ENCODE results near the gene MAPK8.

The MAPK8 gene

DNA sequence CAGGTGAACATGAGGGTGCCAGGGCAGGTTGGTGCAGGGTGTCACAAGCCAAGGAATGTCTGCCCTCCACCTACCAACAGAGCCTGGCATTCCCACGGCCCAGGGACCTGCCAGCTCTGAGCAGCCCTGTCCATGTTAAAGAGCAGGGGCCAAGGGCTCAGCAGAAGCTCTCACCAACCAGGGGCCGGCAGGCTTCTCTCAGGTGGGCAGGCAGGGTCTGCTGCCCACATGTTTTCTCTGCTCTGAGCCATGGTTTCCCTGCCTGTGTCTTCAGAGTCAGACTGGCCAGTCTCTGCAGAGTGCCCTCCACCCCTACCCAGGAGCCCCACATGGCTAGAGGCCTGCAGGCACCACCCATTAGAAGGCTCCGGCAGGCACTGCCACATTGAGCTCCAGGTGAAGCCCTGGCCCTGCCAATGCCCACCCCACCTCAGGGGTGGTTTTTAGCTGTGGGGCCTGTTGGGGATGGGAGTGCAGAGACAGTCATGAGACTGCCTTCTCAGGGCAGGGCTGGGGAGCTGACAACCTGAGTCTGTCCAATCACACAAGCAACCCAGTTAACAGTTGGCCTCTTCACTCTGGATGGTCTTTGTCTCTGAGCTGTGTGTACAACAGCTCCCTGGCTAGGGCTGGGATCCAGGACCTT is 162.5 kb downstream of the MAPK8 start:
- Histone ChIP-seq H3K36me3 (ENCODE audit: insufficient read depth, low read length) (no peaks in the 10 kb centered on the region), H3K27me3 (ENCODE audit: insufficient read depth, low read length) (no peaks in the 10 kb centered on the region), H3K4me3 (ENCODE audit: low read depth, low read length) (no peak overlapping the region), H2AFZ (ENCODE audit: low read length, unreplicated experiment) (no peak overlapping the region), H3K79me2 (ENCODE audit: control insufficient read depth, insufficient read depth, low read length, unreplicated experiment) (peaks cover 11% of the 10 kb centered on the region), H3K4me1 (ENCODE audit: control insufficient read depth, insufficient read depth, low read length, unreplicated experiment) (no peaks in the 10 kb centered on the region), H3K27ac (ENCODE audit: low read depth, low read length) (no peak overlapping the region)

- Histone ChIP-seq H3K4me3 (ENCODE audit: low read depth, low read length) (no peak overlapping the region), H3K27me3 (ENCODE audit: insufficient read depth, low read length) (no peaks in the 10 kb centered on the region), H3K79me2 (ENCODE audit: control insufficient read depth, insufficient read depth, low read length, unreplicated experiment) (peaks cover 11% of the 10 kb centered on the region), H2AFZ (ENCODE audit: low read length, unreplicated experiment) (no peak overlapping the region), H3K27ac (ENCODE audit: low read depth, low read length) (no peak overlapping the region), H3K4me1 (ENCODE audit: control insufficient read depth, insufficient read depth, low read length, unreplicated experiment) (no peaks in the 10 kb centered on the region), H3K36me3 (ENCODE audit: insufficient read depth, low read length) (no peaks in the 10 kb centered on the region)
These were observed 163.1 kb downstream of the MAPK8 start for GRCh38 chr10:48469516-48470020.

- Histone ChIP-seq H3K27ac (ENCODE audit: low read depth, low read length) (no peak overlapping the region), H3K4me3 (ENCODE audit: low read depth, low read length) (no peak overlapping the region), H3K4me1 (ENCODE audit: control insufficient read depth, insufficient read depth, low read length, unreplicated experiment) (no peaks in the 10 kb centered on the region), H3K27me3 (ENCODE audit: insufficient read depth, low read length) (no peaks in the 10 kb centered on the region), H3K79me2 (ENCODE audit: control insufficient read depth, insufficient read depth, low read length, unreplicated experiment) (peaks cover 15% of the 10 kb centered on the region), H2AFZ (ENCODE audit: low read length, unreplicated experiment) (no peak overlapping the region), H3K36me3 (ENCODE audit: insufficient read depth, low read length) (no peaks in the 10 kb centered on the region)
These were observed 163.8 kb downstream of the MAPK8 start for GRCh38 chr10:48470115-48470892.

GRCh38 chr10:48470893-48471805 is 164.7 kb downstream of the MAPK8 start:
- no peaks in the 10 kb centered on the region for H3K36me3 ChIP-seq (ENCODE audit: insufficient read depth, low read length)
- no peaks in the 10 kb centered on the region for H3K4me1 ChIP-seq (ENCODE audit: control insufficient read depth, insufficient read depth, low read length, unreplicated experiment)
- no peak overlapping the region for H3K27ac ChIP-seq (ENCODE audit: low read depth, low read length)
- H2AFZ ChIP-seq (ENCODE audit: low read length, unreplicated experiment), result no peak overlapping the region
- no peaks in the 10 kb centered on the region for H3K27me3 ChIP-seq (ENCODE audit: insufficient read depth, low read length)
- peaks cover 20% of the 10 kb centered on the region for H3K79me2 ChIP-seq (ENCODE audit: control insufficient read depth, insufficient read depth, low read length, unreplicated experiment)
- H3K4me3 ChIP-seq (ENCODE audit: low read depth, low read length), result no peak overlapping the region

DNA sequence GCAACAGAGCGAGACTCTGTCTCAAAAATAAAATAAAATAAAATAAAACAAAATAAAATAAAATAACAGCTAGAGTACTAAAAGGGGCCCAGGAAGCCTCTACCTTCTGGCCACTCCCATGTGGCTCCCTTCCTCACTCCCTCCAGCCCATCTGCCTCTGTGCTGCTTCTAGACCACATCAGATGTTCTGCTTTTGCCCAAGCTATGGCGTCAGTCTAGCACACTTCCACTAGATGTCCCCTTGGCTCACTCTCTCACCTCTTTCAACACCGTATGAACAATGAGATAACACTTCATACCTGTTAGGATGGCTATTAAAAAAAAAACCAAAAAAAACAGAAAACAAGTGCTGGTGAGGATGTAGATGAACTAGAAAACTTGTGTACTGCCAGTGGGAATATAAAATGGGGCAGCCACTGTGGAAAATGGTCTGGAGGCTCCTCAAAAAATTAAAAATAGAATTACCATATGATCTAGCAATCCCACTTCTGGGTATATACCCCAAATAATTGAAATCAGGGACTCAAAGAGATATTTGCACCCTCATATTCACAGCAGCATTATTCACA is 166.1 kb downstream of the MAPK8 start:
- no peaks in the 10 kb centered on the region for H3K36me3 ChIP-seq (ENCODE audit: insufficient read depth, low read length)
- H2AFZ ChIP-seq (ENCODE audit: low read length, unreplicated experiment), result no peak overlapping the region
- no peaks in the 10 kb centered on the region for H3K4me1 ChIP-seq (ENCODE audit: control insufficient read depth, insufficient read depth, low read length, unreplicated experiment)
- H3K27me3 ChIP-seq (ENCODE audit: insufficient read depth, low read length), result no peaks in the 10 kb centered on the region
- H3K27ac ChIP-seq (ENCODE audit: low read depth, low read length), result no peak overlapping the region
- no peak overlapping the region for H3K4me3 ChIP-seq (ENCODE audit: low read depth, low read length)
- peaks cover 20% of the 10 kb centered on the region for H3K79me2 ChIP-seq (ENCODE audit: control insufficient read depth, insufficient read depth, low read length, unreplicated experiment)

DNA sequence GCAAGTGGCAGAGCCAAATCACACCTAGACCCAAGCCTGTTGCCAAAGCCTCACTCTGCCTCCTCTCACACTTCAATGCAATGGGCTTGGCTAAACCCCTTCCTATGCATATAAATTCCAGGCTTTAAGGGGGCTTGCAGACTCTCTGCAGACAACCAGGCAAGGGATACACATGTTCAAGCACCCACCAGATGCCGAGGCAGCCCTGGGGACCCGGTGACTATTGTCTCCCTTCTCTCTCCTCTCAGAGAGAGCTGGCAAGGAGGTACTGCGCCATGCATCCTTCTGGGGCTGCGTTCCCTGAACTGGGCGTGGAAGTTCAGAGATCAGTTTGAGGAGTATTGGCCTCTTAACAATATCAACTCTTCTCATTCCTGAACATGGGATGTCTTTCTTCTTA is 167.2 kb downstream of the MAPK8 start:
- H3K79me2 ChIP-seq (ENCODE audit: control insufficient read depth, insufficient read depth, low read length, unreplicated experiment), result peaks cover 20% of the 10 kb centered on the region
- H3K27ac ChIP-seq (ENCODE audit: low read depth, low read length), result no peak overlapping the region
- no peaks in the 10 kb centered on the region for H3K27me3 ChIP-seq (ENCODE audit: insufficient read depth, low read length)
- no peak overlapping the region for H3K4me3 ChIP-seq (ENCODE audit: low read depth, low read length)
- no peaks in the 10 kb centered on the region for H3K36me3 ChIP-seq (ENCODE audit: insufficient read depth, low read length)
- no peak overlapping the region for H2AFZ ChIP-seq (ENCODE audit: low read length, unreplicated experiment)
- H3K4me1 ChIP-seq (ENCODE audit: control insufficient read depth, insufficient read depth, low read length, unreplicated experiment), result no peaks in the 10 kb centered on the region

DNA sequence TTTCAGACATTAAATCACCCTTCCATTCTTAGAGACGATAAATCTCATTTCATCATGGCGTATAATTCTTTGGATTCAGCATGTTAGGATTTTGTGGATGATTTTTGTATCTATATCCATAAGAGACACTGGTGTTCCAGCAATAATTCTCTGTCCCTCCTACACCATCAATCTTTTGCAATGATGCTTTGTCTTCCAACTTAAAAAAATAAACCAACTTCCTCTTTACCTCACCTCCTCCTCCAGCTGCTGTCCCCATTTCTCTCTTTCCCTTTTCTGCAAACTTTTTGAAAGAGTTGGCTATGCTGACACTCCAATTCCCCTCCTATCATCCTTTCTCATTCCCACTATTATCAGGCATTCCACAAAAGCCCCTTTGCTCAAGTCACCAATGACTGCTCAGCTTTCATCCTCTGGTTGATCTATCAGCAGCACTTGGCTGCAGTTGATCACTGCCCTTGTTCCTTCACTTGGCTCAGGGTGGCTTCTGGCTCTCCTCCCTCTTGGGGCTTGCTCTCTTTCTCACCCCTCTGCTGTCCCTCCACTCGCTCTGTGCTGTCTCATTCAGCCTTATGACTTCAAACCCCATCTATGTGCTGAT is 168.4 kb downstream of the MAPK8 start:
- Histone ChIP-seq H3K36me3 (ENCODE audit: insufficient read depth, low read length) (no peaks in the 10 kb centered on the region), H3K27me3 (ENCODE audit: insufficient read depth, low read length) (no peaks in the 10 kb centered on the region), H3K4me1 (ENCODE audit: control insufficient read depth, insufficient read depth, low read length, unreplicated experiment) (no peaks in the 10 kb centered on the region), H3K79me2 (ENCODE audit: control insufficient read depth, insufficient read depth, low read length, unreplicated experiment) (peaks cover 20% of the 10 kb centered on the region), H2AFZ (ENCODE audit: low read length, unreplicated experiment) (no peak overlapping the region), H3K27ac (ENCODE audit: low read depth, low read length) (no peak overlapping the region), H3K4me3 (ENCODE audit: low read depth, low read length) (no peak overlapping the region)

DNA sequence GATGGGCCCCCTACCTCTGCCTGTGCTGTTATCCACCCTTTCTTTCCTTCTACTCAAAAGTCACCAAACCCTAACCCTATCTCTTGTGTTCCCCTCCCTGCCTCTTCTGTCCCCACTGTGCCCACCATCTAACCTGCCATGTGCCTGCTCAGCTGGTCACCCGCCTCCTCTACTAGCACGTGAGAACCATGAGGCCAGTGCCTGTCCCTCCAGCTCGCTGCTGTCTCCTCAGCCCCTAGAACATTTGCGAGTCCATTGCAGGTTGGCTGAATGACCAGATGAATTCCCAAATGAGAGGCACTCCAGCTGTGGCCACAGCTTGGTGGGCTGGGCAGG is 169.4 kb downstream of the MAPK8 start:
- H3K4me1 ChIP-seq (ENCODE audit: control insufficient read depth, insufficient read depth, low read length, unreplicated experiment), result no peaks in the 10 kb centered on the region
- H3K27me3 ChIP-seq (ENCODE audit: insufficient read depth, low read length), result no peaks in the 10 kb centered on the region
- H3K4me3 ChIP-seq (ENCODE audit: low read depth, low read length), result no peak overlapping the region
- H3K27ac ChIP-seq (ENCODE audit: low read depth, low read length), result no peak overlapping the region
- H2AFZ ChIP-seq (ENCODE audit: low read length, unreplicated experiment), result no peak overlapping the region
- H3K79me2 ChIP-seq (ENCODE audit: control insufficient read depth, insufficient read depth, low read length, unreplicated experiment), result peaks cover 20% of the 10 kb centered on the region
- no peaks in the 10 kb centered on the region for H3K36me3 ChIP-seq (ENCODE audit: insufficient read depth, low read length)

GRCh38 chr10:48476279-48476982 is 170.0 kb downstream of the MAPK8 start:
- H3K27ac ChIP-seq (ENCODE audit: low read depth, low read length), result no peak overlapping the region
- no peak overlapping the region for H2AFZ ChIP-seq (ENCODE audit: low read length, unreplicated experiment)
- no peaks in the 10 kb centered on the region for H3K27me3 ChIP-seq (ENCODE audit: insufficient read depth, low read length)
- no peaks in the 10 kb centered on the region for H3K36me3 ChIP-seq (ENCODE audit: insufficient read depth, low read length)
- H3K4me3 ChIP-seq (ENCODE audit: low read depth, low read length), result no peak overlapping the region
- peaks cover 15% of the 10 kb centered on the region for H3K79me2 ChIP-seq (ENCODE audit: control insufficient read depth, insufficient read depth, low read length, unreplicated experiment)
- no peaks in the 10 kb centered on the region for H3K4me1 ChIP-seq (ENCODE audit: control insufficient read depth, insufficient read depth, low read length, unreplicated experiment)
